Erythroblast (primary cell): Measurements from ENCODE around the gene KRT83.

Experiments
- GATA1 ChIP-seq: IDR thresholded peaks from 2 replicates; pipeline ENCODE4 v1.6.1; 2011; ENCODE audit warnings: low read depth, mild to moderate bottlenecking, control low read depth, low read length, moderate library complexity
- POLR2A ChIP-seq: IDR thresholded peaks from 2 replicates; pipeline ENCODE4 v1.6.1; 2011; ENCODE audit warnings: mild to moderate bottlenecking, low read length

DNA sequence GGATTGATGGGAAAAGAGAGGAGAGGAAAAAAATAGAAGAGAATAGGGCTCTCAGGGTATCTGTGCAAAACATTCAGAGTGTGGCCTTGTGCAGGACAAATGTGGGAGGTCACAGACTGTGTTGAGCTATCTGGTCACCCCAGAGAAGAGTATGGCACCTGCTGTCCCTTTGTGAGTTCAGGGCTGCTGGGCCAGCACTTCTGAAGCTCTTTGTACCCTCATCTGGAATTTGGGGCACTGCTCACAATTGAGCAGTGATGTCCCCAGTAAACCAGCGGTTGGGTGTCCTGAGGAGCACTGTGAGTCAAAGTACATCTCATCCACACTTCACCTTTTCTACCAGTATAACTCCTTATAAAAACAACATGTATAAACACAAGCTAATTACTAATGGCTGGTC, 27.3 kb downstream of the KRT83 start:
- TF ChIP-seq POLR2A (no peak), GATA1 (no peak)
